SK-N-SH (cell line): ENCODE data around the gene RRAD. TPM values are rescaled to one million over a fixed set of nuclear protein-coding genes. Genes with fewer than 3 reads are reported as not detected.

Source experiments
- CTCF ChIA-PET: fragments of 300-600, 350-600 bp; formaldehyde crosslinking; extraction: SDS; loops from one replicate; lab custom pipeline; 2021; lab: Yijun Ruan, JAX
- POLR2A ChIA-PET: fragments of 350-600 bp; sonication (Branson Sonifier 250); formaldehyde crosslinking; extraction: SDS; loops from one replicate; lab custom pipeline; 2020; ENCODE audit warnings: antibody characterized with exemption, inconsistent platforms; lab: Yijun Ruan, JAX
- DNase-seq: peaks from one replicate; pipeline ENCODE4 v3.0.0; 2012
- H2AFZ ChIP-seq: fragments of 200-600 bp; sonication (generic); 2 replicates; pipeline ENCODE4 v1.8.1; 2016; ENCODE audit warnings: antibody characterized with exemption, mild to moderate bottlenecking, low read depth
- H3F3A ChIP-seq: fragments of 200-600 bp; sonication (generic); replicated peaks from 2 replicates; pipeline ENCODE3; 2016; ENCODE audit warnings: antibody characterized with exemption, mild to moderate bottlenecking; ENCODE audit not compliant: insufficient read depth
- H3K27ac ChIP-seq, 2 experiments: fragments of 200-500 bp in 1 of 2; fragments of 200-600 bp in 1 of 2; sonication (Bioruptor generic) in 1 of 2; sonication (generic), shearing (Covaris generic) in 1 of 2; 2 replicates each; pipeline versions ENCODE4 v1.5.1 to v1.6.1; 2014 to 2016; ENCODE audit warnings: low read depth in 2 of 2, inconsistent platforms in 1 of 2, low read length in 1 of 2, mild to moderate bottlenecking in 1 of 2, mixed read lengths in 1 of 2
- H3K27me3 ChIP-seq: fragments of 200-600 bp; sonication (generic), shearing (Covaris generic); 2 replicates; pipeline ENCODE4 v1.6.1; 2016; ENCODE audit warnings: mixed run types; ENCODE audit not compliant: insufficient read depth
- H3K36me3 ChIP-seq, 2 experiments: fragments of 200-500 bp in 1 of 2; fragments of 200-600 bp in 1 of 2; sonication (Bioruptor generic) in 1 of 2; sonication (generic) in 1 of 2; replicated peaks in 1 of 2; 2 replicates each; pipeline versions ENCODE3 to v1.5.1; 2014 to 2016; ENCODE audit warnings: low read length in 1 of 2, mild to moderate bottlenecking in 1 of 2; ENCODE audit not compliant: insufficient read depth in 2 of 2, control insufficient read depth in 1 of 2
- H3K4me1 ChIP-seq, 2 experiments: fragments of 200-500 bp in 1 of 2; fragments of 200-600 bp in 1 of 2; sonication (Bioruptor generic) in 1 of 2; sonication (generic), shearing (Covaris generic) in 1 of 2; 2 replicates each; pipeline versions ENCODE4 v1.5.1 to v1.6.1; 2014 to 2016; ENCODE audit warnings: low read depth in 1 of 2, low read length in 1 of 2, mixed run types in 1 of 2; ENCODE audit not compliant: insufficient read depth in 2 of 2, control insufficient read depth in 1 of 2
- H3K4me2 ChIP-seq: fragments of 200-600 bp; sonication (generic), shearing (Covaris generic); 2 replicates; pipeline ENCODE4 v1.6.1; 2017; ENCODE audit warnings: mixed run types
- H3K4me3 ChIP-seq, 2 experiments: fragments of 200-500 bp in 1 of 2; fragments of 200-600 bp in 1 of 2; sonication (Bioruptor generic) in 1 of 2; sonication (generic), shearing (Covaris generic) in 1 of 2; 2 replicates each; pipeline versions ENCODE4 v1.5.1 to v1.8.1; 2014 to 2016; ENCODE audit warnings: low read depth in 2 of 2, inconsistent platforms in 1 of 2, low read length in 1 of 2, mild to moderate bottlenecking in 1 of 2, mixed read lengths in 1 of 2, moderate library complexity in 1 of 2
- H3K79me2 ChIP-seq: fragments of 200-600 bp; sonication (generic); 2 replicates; pipeline ENCODE4 v1.8.1; 2017; ENCODE audit warnings: mild to moderate bottlenecking; ENCODE audit not compliant: insufficient read depth
- H3K9ac ChIP-seq: fragments of 200-600 bp; sonication (generic); 2 replicates; pipeline ENCODE4 v1.6.1; 2017; ENCODE audit warnings: mixed run types
- H3K9me2 ChIP-seq: fragments of 200-600 bp; sonication (generic); 2 replicates; pipeline ENCODE4 v1.6.1; 2017; ENCODE audit warnings: mixed run types
- H3K9me3 ChIP-seq: fragments of 200-600 bp; sonication (generic); 2 replicates; pipeline ENCODE4 v1.6.1; 2017; ENCODE audit warnings: mixed run types, mild to moderate bottlenecking, moderate library complexity
- H4K20me1 ChIP-seq: fragments of 200-600 bp; sonication (generic); 2 replicates; pipeline ENCODE4 v1.6.1; 2017; ENCODE audit warnings: mild to moderate bottlenecking, mixed run types; ENCODE audit not compliant: insufficient read depth
- CHD2 ChIP-seq: fragments of 150-350 bp; IDR thresholded peaks from 2 replicates; pipeline ENCODE4 v1.6.1; 2018; ENCODE audit warnings: low read length; ENCODE audit not compliant: partially characterized antibody
- CTCF ChIP-seq: fragments of 200-600 bp; sonication (generic); IDR thresholded peaks from 2 replicates; pipeline ENCODE4 v1.6.1; 2017; ENCODE audit warnings: antibody characterized with exemption, mild to moderate bottlenecking, moderate library complexity
- ELF1 ChIP-seq: IDR thresholded peaks from 2 replicates; pipeline ENCODE4 v1.4.0; 2012
- EZH2phosphoT487 ChIP-seq: fragments of 200-600 bp; sonication (generic); IDR thresholded peaks from 2 replicates; pipeline ENCODE4 v1.6.1; 2017; ENCODE audit warnings: low read depth, mixed run types, mild to moderate bottlenecking, antibody characterized with exemption, moderate library complexity, borderline replicate concordance
- FOSL2 ChIP-seq: IDR thresholded peaks from 2 replicates; pipeline ENCODE4 v1.4.0; 2012; ENCODE audit warnings: low read depth, mild to moderate bottlenecking, moderate library complexity, borderline replicate concordance
- FOXJ3 ChIP-seq: sonication (generic); formaldehyde crosslinking; IDR thresholded peaks from 2 replicates; pipeline ENCODE4 v1.5.1; 2020; ENCODE audit warnings: mild to moderate bottlenecking, missing genetic modification reagents
- FOXM1 ChIP-seq: IDR thresholded peaks from 2 replicates; pipeline ENCODE4 v1.4.0; 2012; ENCODE audit warnings: low read depth, mild to moderate bottlenecking
- MAX ChIP-seq: IDR thresholded peaks from 2 replicates; pipeline ENCODE4 v1.4.0; 2012; ENCODE audit warnings: low read depth
- NFIC ChIP-seq: IDR thresholded peaks from 2 replicates; pipeline ENCODE4 v1.4.0; 2012; ENCODE audit warnings: borderline replicate concordance
- POLR2AphosphoS5 ChIP-seq: IDR thresholded peaks from 2 replicates; pipeline ENCODE4 v1.6.1; 2012; ENCODE audit warnings: low read depth, low read length
- RAD21 ChIP-seq: IDR thresholded peaks from 2 replicates; pipeline ENCODE4 v1.6.1; 2012; ENCODE audit warnings: mild to moderate bottlenecking, low read length
- RCOR1 ChIP-seq: fragments of 150-350 bp; IDR thresholded peaks from 2 replicates; pipeline ENCODE4 v1.6.1; 2017; ENCODE audit warnings: antibody characterized with exemption, low read length
- REST ChIP-seq: IDR thresholded peaks from 2 replicates; pipeline ENCODE4 v1.6.1; 2012; ENCODE audit warnings: mild to moderate bottlenecking, low read depth, low read length, moderate library complexity
- RXRA ChIP-seq: IDR thresholded peaks from 2 replicates; pipeline ENCODE4 v1.4.0; 2012; ENCODE audit warnings: low read depth, mild to moderate bottlenecking, borderline replicate concordance
- TAF1 ChIP-seq: IDR thresholded peaks from 2 replicates; pipeline ENCODE4 v1.6.1; 2012; ENCODE audit warnings: low read depth, mild to moderate bottlenecking, low read length, moderate library complexity, borderline replicate concordance
- TCF12 ChIP-seq: IDR thresholded peaks from 2 replicates; pipeline ENCODE4 v1.4.0; 2012
- TEAD4 ChIP-seq: IDR thresholded peaks from 2 replicates; pipeline ENCODE4 v1.4.0; 2012; ENCODE audit warnings: mild to moderate bottlenecking, borderline replicate concordance; ENCODE audit not compliant: insufficient read depth
- USF1 ChIP-seq: IDR thresholded peaks from 2 replicates; pipeline ENCODE4 v1.4.0; 2012; ENCODE audit warnings: low read depth, borderline replicate concordance
- USF2 ChIP-seq: fragments of 150-350 bp; IDR thresholded peaks from 2 replicates; pipeline ENCODE4 v1.6.1; 2017; ENCODE audit warnings: antibody characterized with exemption, low read length, low read depth, borderline replicate concordance
- WGBS: methylation state at CpG from one replicate; pipeline ENCODE4 v1.1.6; 2017; ENCODE audit warnings: low lambda C conversion rate; 5-methylcytosine and 5-hydroxymethylcytosine counted together
- polyA plus RNA-seq, 3 experiments: library from polyadenylated mRNA; depleted of rRNA; stranded (reverse); fragments of >200 nt; gene quantifications; 2 replicates each; pipeline ENCODE4 v1.2.3, GENCODE V29; 2012

Gene RRAD
- polyA plus RNA-seq, 1 of the 3 experiments (the other 2 are of a cell fraction), result 9.3 TPM

GRCh38 chr16:66943426-66944053 is 18.2 kb upstream of the RRAD start:
- Histone ChIP-seq H4K20me1 (no peaks in the 10 kb centered on the region), H3K4me3 (no peak overlapping the region), H3K36me3 (peaks cover 18 to 48% of the 10 kb centered on the region in 2 experiments), H3F3A (peaks cover 9% of the 10 kb centered on the region), H3K27ac (no peak overlapping the region), H3K9ac (no peak overlapping the region), H3K27me3 (no peaks in the 10 kb centered on the region), H3K4me1 (peaks cover 0 to 8% of the 10 kb centered on the region in 2 experiments; a peak in 1 of 4 replicates), H3K9me2 (no peaks in the 10 kb centered on the region), H3K79me2 (peaks cover 2% of the 10 kb centered on the region; the same call in 1 of the 2 replicates), H2AFZ (no peak overlapping the region), H3K9me3 (no peaks in the 10 kb centered on the region), H3K4me2 (no peak overlapping the region)
- DNase-seq, result no peak
- 94% methylated on average over 4 of the region's 15 CpGs for WGBS
- ChIA-PET CTCF (interaction anchor here (0.6 to 3.9 kb wide), 11 partner anchors 9 to 212 kb away, joined by 3 to 20 read pairs (median 3); partner anchors contain the start of gene CES3), POLR2A (interaction anchor here (0.7 kb wide), 1 partner anchor 9 kb away, joined by 4 read pairs; no protein-coding TSS in a partner anchor)
- TF ChIP-seq CHD2 (no peak), TCF12 (no peak), MAX (no peak), REST (no peak), EZH2phosphoT487 (no peak), RCOR1 (no peak), FOSL2 (no peak), ELF1 (no peak), RAD21 (no peak), RXRA (no peak)

GRCh38 chr16:66942981-66943380 is 17.6 kb upstream of the RRAD start:
- ChIA-PET POLR2A (interaction anchor here (0.7 kb wide), 1 partner anchor 8 kb away, joined by 4 read pairs; no protein-coding TSS in a partner anchor), CTCF (interaction anchor here (1.0 to 3.9 kb wide), 5 partner anchors 11 to 51 kb away, joined by 3 to 20 read pairs (median 3); no protein-coding TSS in a partner anchor)
- Histone ChIP-seq H3K79me2 (peaks cover 6% of the 10 kb centered on the region; the same call in 1 of the 2 replicates), H3K4me3 (no peak overlapping the region), H3K9me3 (no peaks in the 10 kb centered on the region), H3K27me3 (no peaks in the 10 kb centered on the region), H3K27ac (no peak overlapping the region), H4K20me1 (0 out of 2 replicates have a peak, but pooled peaks cover 4% of the 10 kb centered on the region), H3K4me2 (no peak overlapping the region), H3K9me2 (no peaks in the 10 kb centered on the region), H3K9ac (no peak overlapping the region), H2AFZ (no peak overlapping the region), H3F3A (peaks cover 9% of the 10 kb centered on the region), H3K4me1 (peaks cover 0 to 3% of the 10 kb centered on the region in 2 experiments; a peak in 1 of 4 replicates), H3K36me3 (peaks cover 18 to 54% of the 10 kb centered on the region in 2 experiments)
- no peak for DNase-seq
- 93% methylated on average over 5 of the region's 5 CpGs for WGBS
- no peak for TF ChIP-seq TEAD4
- TF ChIP-seq CTCF, result no peak
- no peak for TF ChIP-seq POLR2AphosphoS5
- TF ChIP-seq FOXM1, result no peak
- TF ChIP-seq TAF1, result no peak
- TF ChIP-seq CHD2, result no peak
- TF ChIP-seq NFIC, result no peak
- TF ChIP-seq USF1, result no peak
- TF ChIP-seq RXRA, result no peak
- TF ChIP-seq FOSL2, result no peak
- no peak for TF ChIP-seq FOXJ3
- no peak for TF ChIP-seq USF2
- TF ChIP-seq RCOR1, result no peak
